22Rv1 (cell line): ENCODE data around the gene SPECC1L.

ENCODE experiments used
- ZFX ChIP-seq: fragments of 450-650 bp; IDR thresholded peaks from 2 replicates; pipeline ENCODE4 v1.6.1; 2017; ENCODE audit warnings: antibody characterized with exemption, borderline replicate concordance
- TF ChIP-seq, protein P1 (sequence below): fragments of 450-650 bp; IDR thresholded peaks from 2 replicates; pipeline ENCODE4 v1.5.1; 2017; ENCODE audit warnings: mild to moderate bottlenecking

DNA sequence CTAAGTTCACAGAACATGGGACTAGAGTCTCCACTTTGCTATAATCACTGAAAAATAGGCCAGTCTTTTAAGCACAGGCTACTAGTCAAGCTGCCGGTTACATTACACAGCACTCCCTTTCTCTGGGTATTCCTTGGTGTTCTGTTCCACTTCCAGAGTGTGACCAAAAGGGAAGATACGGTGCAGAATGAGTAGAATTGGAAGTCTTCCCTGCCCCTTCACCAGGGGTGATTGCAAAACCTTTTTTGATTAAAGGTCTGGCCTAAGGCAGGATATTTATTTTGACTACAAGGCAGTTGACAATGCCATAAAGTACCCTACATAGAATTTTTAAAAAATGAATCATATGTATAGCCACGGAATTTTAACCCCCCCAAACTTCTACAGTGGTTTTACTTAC lies 97.2 kb downstream of the SPECC1L start:
- TF ChIP-seq, protein P1, sequence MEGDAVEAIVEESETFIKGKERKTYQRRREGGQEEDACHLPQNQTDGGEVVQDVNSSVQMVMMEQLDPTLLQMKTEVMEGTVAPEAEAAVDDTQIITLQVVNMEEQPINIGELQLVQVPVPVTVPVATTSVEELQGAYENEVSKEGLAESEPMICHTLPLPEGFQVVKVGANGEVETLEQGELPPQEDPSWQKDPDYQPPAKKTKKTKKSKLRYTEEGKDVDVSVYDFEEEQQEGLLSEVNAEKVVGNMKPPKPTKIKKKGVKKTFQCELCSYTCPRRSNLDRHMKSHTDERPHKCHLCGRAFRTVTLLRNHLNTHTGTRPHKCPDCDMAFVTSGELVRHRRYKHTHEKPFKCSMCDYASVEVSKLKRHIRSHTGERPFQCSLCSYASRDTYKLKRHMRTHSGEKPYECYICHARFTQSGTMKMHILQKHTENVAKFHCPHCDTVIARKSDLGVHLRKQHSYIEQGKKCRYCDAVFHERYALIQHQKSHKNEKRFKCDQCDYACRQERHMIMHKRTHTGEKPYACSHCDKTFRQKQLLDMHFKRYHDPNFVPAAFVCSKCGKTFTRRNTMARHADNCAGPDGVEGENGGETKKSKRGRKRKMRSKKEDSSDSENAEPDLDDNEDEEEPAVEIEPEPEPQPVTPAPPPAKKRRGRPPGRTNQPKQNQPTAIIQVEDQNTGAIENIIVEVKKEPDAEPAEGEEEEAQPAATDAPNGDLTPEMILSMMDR = no peak
- no peak for TF ChIP-seq ZFX
